Stimulated activated CD4-positive, alpha-beta T cell treated with anti-CD3 and anti-CD28 coated beads, Interleukin-1b, Interleukin-23, amount 100 ng/mL, for 48 hours (primary cell): ENCODE results near the gene SP7.
"Not testable (repeated sequence)": the region's sequence is repeated elsewhere in the genome, so short reads cannot be mapped to it uniquely, and the experiment has no call there.

Source experiments
- DNase-seq: peaks from one replicate; pipeline ENCODE4 v3.0.0-alpha.2; 2020

SP7 gene

GRCh38 chr12:53313996-53314395 is 22.2 kb downstream of the SP7 start:
- DNase-seq: no peak

- no peak for DNase-seq
These were observed 27.9 kb downstream of the SP7 start for GRCh38 chr12:53308276-53308675.

GRCh38 chr12:53306826-53307225 is 29.3 kb downstream of the SP7 start:
- no peak for DNase-seq

- no peak for DNase-seq
These were observed 33.3 kb downstream of the SP7 start for GRCh38 chr12:53302903-53303302.

- DNase-seq: peak; percentile 25
These were observed 36.0 kb downstream of the SP7 start for GRCh38 chr12:53300187-53300586.

GRCh38 chr12:53299454-53300180 is 36.5 kb downstream of the SP7 start, which contains the start of gene MYG1:
Gene MYG1 (plus strand): TSS chr12:53299695. CDS start chr12:53299738, 43 bp downstream.
- DNase-seq: peak; percentile 88

- peak; percentile 48 for DNase-seq
These were observed 37.1 kb downstream of the SP7 start for GRCh38 chr12:53299101-53299453.

- DNase-seq: no peak
These were observed 38.0 kb downstream of the SP7 start for GRCh38 chr12:53298164-53298563.

GRCh38 chr12:53297106-53297505 is 39.0 kb downstream of the SP7 start:
- not testable (repeated sequence) for DNase-seq

- DNase-seq: no peak
These were observed 40.3 kb downstream of the SP7 start for GRCh38 chr12:53295891-53296219.

- peak; percentile 87 for DNase-seq
These were observed 40.9 kb downstream of the SP7 start, which contains the start of gene PFDN5 for GRCh38 chr12:53295070-53295890. Gene PFDN5 (plus strand): TSS chr12:53295542. CDS start chr12:53295568, 26 bp downstream.

- no peak for DNase-seq
These were observed 43.7 kb downstream of the SP7 start for GRCh38 chr12:53292426-53292825.

GRCh38 chr12:53290661-53291060 is 45.5 kb downstream of the SP7 start:
- peak; percentile 7 for DNase-seq

- no peak for DNase-seq
These were observed 46.3 kb downstream of the SP7 start for GRCh38 chr12:53289891-53290290.

- no peak for DNase-seq
These were observed 47.8 kb downstream of the SP7 start for GRCh38 chr12:53288322-53288721.

GRCh38 chr12:53287741-53288216 is 48.4 kb downstream of the SP7 start:
- DNase-seq: peak; percentile 49

GRCh38 chr12:53286448-53286847 is 49.7 kb downstream of the SP7 start:
- DNase-seq: no peak

GRCh38 chr12:53279888-53280498 is 56.2 kb downstream of the SP7 start:
- no peak for DNase-seq

GRCh38 chr12:53279283-53279869 is 56.8 kb downstream of the SP7 start:
- DNase-seq: no peak

GRCh38 chr12:53277981-53278380 is 58.2 kb downstream of the SP7 start:
- DNase-seq: no peak
